ENCODE data around the gene ANAPC7. TPM values are rescaled to one million over a fixed set of nuclear protein-coding genes. Genes with fewer than 3 reads are reported as not detected.

ANAPC7 gene
- total and polyA plus RNA-seq, 2 of the 13 experiments (the other 11 are each of a cell fraction or from before 2014, with no cell fraction given) = 40.0 to 69.1 TPM

DNA sequence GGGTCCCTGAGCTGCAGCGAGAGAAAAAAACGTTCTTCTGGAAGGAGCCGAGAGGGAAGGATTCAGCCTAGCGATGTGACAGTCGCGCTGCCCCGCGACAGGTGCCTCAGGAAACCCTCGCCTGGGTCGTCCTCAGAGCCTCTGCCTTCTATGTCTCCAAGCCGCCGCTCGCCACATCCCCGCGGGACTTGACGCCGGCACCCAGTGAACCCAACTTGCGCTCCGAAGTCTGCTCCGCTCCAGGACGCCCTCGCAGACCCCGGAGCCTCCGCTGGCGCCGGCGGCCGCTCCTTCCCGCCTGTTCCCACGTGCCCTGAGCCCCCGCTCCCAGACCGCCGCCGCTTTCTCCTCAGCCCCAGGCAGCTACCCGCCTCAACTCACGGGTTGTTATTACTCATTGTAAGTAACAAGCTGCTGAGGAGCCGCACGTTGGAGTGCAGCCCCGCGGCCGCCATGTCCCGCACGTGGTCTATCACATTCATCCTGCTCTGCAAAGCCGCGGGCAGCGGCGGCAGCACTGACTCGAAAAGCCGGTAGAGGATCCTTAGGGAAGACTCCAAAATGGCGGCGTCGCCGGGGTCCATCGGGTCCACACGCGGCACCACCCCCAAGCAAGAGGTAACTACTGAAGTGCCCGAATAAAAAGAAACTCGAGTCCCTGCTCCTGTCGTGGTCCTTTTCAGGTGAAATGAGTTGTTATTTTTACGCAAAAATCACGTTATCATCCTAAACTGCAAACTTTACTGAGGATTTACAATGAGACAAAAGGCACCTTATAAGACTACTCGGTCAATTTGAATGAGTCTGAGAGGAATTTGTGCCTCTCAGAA lies at the start of gene ANAPC7 (continued):
- TF ChIP-seq ZNF772 (CRISPR knock-in tag; IDR thresholded peaks at IDR 0.05) (peak; percentile 30; the same call in 1 of the 2 replicates), DNMT1 (CRISPR knock-in tag; IDR thresholded peaks at IDR 0.05) (no peak), SMARCC2 (IDR thresholded peaks at IDR 0.05) (no peak), ZBTB7B (CRISPR knock-in tag; IDR thresholded peaks at IDR 0.05) (peak; percentile 80; the same call in 1 of the 2 replicates), FOXJ3 (CRISPR knock-in tag; IDR thresholded peaks at IDR 0.05; ENCODE audit: borderline replicate concordance) (no peak), JUND (CRISPR knock-in tag; IDR thresholded peaks at IDR 0.05) (no peak), ZZZ3 (CRISPR knock-in tag; IDR thresholded peaks at IDR 0.05; ENCODE audit: borderline replicate concordance) (peak; percentile 56; the same call in 1 of the 2 replicates), ZFP82 (CRISPR knock-in tag; IDR thresholded peaks at IDR 0.05; ENCODE audit: borderline replicate concordance) (no peak), ZNF703 (CRISPR knock-in tag; IDR thresholded peaks at IDR 0.05; ENCODE audit: borderline replicate concordance) (peak; percentile 84), ISL2 (CRISPR knock-in tag; IDR thresholded peaks at IDR 0.05) (0 out of 2 replicates have a peak, but pooled peaks have one; percentile 41), HMGA1 (CRISPR knock-in tag; conservative IDR thresholded peaks at IDR 0.05) (no peak), TBL1XR1 (IDR thresholded peaks at IDR 0.05; ENCODE audit: borderline replicate concordance, low read length, partially characterized antibody) (peak; percentile 34), ZNF382 (CRISPR knock-in tag; IDR thresholded peaks at IDR 0.05; ENCODE audit: borderline replicate concordance) (no peak), IKZF1 (IDR thresholded peaks at IDR 0.05) (no peak), MIER2 (CRISPR knock-in tag; IDR thresholded peaks at IDR 0.05) (no peak), PAX8 (CRISPR knock-in tag; IDR thresholded peaks at IDR 0.05; ENCODE audit: borderline replicate concordance) (no peak), KLF11 (CRISPR knock-in tag; IDR thresholded peaks at IDR 0.05) (no peak; the same call in 1 of the 2 replicates), YEATS2 (CRISPR knock-in tag; IDR thresholded peaks at IDR 0.05; ENCODE audit: borderline replicate concordance) (no peak; the same call in 1 of the 2 replicates)
- TF ChIP-seq, protein P1, sequence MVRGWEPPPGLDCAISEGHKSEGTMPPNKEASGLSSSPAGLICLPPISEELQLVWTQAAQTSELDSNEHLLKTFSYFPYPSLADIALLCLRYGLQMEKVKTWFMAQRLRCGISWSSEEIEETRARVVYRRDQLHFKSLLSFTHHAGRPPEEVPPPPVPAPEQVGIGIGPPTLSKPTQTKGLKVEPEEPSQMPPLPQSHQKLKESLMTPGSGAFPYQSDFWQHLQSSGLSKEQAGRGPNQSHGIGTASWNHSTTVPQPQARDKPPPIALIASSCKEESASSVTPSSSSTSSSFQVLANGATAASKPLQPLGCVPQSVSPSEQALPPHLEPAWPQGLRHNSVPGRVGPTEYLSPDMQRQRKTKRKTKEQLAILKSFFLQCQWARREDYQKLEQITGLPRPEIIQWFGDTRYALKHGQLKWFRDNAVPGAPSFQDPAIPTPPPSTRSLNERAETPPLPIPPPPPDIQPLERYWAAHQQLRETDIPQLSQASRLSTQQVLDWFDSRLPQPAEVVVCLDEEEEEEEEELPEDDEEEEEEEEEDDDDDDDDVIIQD (CRISPR knock-in tag; IDR thresholded peaks at IDR 0.05; ENCODE audit: low read depth) = peak; percentile 25; the same call in 1 of the 2 replicates
- TF ChIP-seq, protein P2, sequence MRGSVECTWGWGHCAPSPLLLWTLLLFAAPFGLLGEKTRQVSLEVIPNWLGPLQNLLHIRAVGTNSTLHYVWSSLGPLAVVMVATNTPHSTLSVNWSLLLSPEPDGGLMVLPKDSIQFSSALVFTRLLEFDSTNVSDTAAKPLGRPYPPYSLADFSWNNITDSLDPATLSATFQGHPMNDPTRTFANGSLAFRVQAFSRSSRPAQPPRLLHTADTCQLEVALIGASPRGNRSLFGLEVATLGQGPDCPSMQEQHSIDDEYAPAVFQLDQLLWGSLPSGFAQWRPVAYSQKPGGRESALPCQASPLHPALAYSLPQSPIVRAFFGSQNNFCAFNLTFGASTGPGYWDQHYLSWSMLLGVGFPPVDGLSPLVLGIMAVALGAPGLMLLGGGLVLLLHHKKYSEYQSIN (CRISPR knock-in tag; IDR thresholded peaks at IDR 0.05; ENCODE audit: borderline replicate concordance) = no peak
- TF ChIP-seq, protein P3, sequence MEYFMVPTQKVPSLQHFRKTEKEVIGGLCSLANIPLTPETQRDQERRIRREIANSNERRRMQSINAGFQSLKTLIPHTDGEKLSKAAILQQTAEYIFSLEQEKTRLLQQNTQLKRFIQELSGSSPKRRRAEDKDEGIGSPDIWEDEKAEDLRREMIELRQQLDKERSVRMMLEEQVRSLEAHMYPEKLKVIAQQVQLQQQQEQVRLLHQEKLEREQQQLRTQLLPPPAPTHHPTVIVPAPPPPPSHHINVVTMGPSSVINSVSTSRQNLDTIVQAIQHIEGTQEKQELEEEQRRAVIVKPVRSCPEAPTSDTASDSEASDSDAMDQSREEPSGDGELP (IDR thresholded peaks at IDR 0.05; ENCODE audit: borderline replicate concordance, low read depth) = no peak; the same call in 1 of the 2 replicates
- TF ChIP-seq, protein P4, sequence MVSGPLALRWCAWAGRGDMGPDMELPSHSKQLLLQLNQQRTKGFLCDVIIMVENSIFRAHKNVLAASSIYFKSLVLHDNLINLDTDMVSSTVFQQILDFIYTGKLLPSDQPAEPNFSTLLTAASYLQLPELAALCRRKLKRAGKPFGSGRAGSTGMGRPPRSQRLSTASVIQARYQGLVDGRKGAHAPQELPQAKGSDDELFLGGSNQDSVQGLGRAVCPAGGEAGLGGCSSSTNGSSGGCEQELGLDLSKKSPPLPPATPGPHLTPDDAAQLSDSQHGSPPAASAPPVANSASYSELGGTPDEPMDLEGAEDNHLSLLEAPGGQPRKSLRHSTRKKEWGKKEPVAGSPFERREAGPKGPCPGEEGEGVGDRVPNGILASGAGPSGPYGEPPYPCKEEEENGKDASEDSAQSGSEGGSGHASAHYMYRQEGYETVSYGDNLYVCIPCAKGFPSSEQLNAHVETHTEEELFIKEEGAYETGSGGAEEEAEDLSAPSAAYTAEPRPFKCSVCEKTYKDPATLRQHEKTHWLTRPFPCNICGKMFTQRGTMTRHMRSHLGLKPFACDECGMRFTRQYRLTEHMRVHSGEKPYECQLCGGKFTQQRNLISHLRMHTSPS (CRISPR knock-in tag; IDR thresholded peaks at IDR 0.05; ENCODE audit: low read depth) = peak; percentile 23; the same call in 1 of the 2 replicates
- TF ChIP-seq, protein P5, sequence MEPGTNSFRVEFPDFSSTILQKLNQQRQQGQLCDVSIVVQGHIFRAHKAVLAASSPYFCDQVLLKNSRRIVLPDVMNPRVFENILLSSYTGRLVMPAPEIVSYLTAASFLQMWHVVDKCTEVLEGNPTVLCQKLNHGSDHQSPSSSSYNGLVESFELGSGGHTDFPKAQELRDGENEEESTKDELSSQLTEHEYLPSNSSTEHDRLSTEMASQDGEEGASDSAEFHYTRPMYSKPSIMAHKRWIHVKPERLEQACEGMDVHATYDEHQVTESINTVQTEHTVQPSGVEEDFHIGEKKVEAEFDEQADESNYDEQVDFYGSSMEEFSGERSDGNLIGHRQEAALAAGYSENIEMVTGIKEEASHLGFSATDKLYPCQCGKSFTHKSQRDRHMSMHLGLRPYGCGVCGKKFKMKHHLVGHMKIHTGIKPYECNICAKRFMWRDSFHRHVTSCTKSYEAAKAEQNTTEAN (CRISPR knock-in tag; conservative IDR thresholded peaks at IDR 0.05) = peak; percentile 13; the same call in 1 of the 2 replicates

All from HepG2 (cell line).